ENCODE results near the gene NVL.
"Not testable (repeated sequence)": the region's sequence is repeated elsewhere in the genome, so short reads cannot be mapped to it uniquely, and the experiment has no call there.

Gene NVL

DNA sequence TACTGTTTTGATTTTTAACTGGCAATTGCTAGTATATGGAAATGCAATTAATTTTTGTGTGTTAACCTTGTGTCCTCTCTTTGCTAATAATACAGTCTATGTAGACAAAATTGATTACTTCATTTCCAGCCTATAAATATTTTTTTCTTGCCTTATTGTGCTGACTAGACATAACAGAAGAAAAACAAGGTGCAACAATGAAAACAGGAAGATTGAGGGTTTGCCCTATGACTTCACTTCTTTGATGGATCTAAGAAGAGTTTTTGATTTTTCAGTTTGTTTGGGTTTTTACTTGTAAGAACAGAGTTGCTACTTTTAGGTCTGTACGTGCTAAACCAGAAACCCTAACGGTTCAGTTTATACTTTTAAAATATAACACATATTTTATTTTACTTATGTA, 18.2 kb upstream of the NVL start:
- no peak for DNase-seq (ENCODE audit: low spot score)
- TF ChIP-seq, protein P1, sequence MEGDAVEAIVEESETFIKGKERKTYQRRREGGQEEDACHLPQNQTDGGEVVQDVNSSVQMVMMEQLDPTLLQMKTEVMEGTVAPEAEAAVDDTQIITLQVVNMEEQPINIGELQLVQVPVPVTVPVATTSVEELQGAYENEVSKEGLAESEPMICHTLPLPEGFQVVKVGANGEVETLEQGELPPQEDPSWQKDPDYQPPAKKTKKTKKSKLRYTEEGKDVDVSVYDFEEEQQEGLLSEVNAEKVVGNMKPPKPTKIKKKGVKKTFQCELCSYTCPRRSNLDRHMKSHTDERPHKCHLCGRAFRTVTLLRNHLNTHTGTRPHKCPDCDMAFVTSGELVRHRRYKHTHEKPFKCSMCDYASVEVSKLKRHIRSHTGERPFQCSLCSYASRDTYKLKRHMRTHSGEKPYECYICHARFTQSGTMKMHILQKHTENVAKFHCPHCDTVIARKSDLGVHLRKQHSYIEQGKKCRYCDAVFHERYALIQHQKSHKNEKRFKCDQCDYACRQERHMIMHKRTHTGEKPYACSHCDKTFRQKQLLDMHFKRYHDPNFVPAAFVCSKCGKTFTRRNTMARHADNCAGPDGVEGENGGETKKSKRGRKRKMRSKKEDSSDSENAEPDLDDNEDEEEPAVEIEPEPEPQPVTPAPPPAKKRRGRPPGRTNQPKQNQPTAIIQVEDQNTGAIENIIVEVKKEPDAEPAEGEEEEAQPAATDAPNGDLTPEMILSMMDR (IDR thresholded peaks at IDR 0.05; ENCODE audit: borderline replicate concordance, control extremely low read depth, extremely low read depth, insufficient read depth, missing control alignments) = no peak
- in situ Hi-C loops (cut with MboI; ENCODE audit: low sequenced_read_pairs, unreplicated experiment) = loop anchor here (25.0 kb wide), 1 partner anchor 536 kb away; no protein-coding TSS in a partner anchor

DNA sequence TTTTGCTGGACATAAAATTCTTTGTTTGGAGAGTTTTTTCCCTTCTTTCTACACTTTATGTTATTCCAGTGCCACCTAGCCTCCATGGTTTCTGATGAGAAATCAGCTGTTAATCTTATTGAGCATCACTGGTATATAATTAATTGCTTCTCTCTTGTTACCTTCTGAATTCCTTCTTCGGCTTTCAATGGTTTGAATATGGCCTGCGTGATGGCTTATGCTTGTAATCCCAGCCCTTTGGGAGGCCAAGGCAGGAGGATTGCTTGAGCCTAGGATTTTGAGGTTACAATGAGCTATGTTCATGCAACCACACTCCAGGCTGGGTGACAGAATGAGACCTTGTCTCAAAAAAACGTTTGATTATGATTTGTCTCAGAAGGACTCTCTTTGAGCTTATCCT, 13.7 kb upstream of the NVL start:
- TF ChIP-seq, protein P1 (IDR thresholded peaks at IDR 0.05; ENCODE audit: borderline replicate concordance, control extremely low read depth, extremely low read depth, insufficient read depth, missing control alignments) = no peak
- no peak for DNase-seq (ENCODE audit: low spot score)
- in situ Hi-C loops (cut with MboI; ENCODE audit: low sequenced_read_pairs, unreplicated experiment) = loop anchor here (25.0 kb wide), 1 partner anchor 531 kb away; no protein-coding TSS in a partner anchor

DNA sequence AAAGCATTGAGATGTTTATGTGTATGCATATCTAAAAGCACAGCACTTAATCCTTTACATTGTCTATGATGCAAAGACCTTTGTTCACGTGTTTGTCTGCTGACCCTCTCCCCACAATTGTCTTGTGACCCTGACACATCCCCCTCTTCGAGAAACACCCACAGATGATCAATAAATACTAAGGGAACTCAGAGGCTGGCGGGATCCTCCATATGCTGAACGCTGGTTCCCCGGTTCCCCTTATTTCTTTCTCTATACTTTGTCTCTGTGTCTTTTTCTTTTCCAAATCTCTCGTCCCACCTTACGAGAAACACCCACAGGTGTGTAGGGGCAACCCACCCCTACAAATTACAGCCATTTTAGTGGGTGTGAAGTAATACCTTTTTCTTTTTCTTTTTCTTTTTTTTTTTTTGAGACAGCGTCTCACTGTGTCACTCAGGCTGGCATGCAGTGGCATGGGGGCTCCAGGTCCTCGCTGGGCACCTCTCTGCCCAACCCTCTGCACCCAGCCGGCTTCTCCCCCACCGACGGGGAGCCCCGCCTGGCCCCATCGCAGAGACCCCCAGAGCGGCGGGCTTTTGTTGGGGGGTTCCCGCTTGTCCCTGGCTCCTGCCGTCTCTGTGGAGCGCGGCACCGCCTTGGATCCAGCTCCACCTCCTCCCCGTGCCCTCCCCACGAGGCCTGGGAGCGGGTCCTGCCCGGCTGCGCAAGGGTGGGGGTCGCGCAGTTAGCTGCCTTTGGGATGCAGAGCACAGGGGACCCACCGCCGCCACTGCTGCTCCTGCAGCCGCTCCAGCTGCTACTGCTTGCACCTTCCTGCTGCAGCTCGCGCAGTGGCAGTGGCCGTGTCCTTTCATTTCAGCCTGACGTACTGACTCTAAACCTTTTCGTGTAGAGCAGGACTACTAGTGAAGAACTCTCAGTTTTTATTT, 10.7 kb upstream of the NVL start:
- DNase-seq (ENCODE audit: low spot score) = not testable (repeated sequence)
- in situ Hi-C loops (cut with MboI; ENCODE audit: low sequenced_read_pairs, unreplicated experiment) = loop anchor here (25.0 kb wide), 1 partner anchor 528 kb away; no protein-coding TSS in a partner anchor

DNA sequence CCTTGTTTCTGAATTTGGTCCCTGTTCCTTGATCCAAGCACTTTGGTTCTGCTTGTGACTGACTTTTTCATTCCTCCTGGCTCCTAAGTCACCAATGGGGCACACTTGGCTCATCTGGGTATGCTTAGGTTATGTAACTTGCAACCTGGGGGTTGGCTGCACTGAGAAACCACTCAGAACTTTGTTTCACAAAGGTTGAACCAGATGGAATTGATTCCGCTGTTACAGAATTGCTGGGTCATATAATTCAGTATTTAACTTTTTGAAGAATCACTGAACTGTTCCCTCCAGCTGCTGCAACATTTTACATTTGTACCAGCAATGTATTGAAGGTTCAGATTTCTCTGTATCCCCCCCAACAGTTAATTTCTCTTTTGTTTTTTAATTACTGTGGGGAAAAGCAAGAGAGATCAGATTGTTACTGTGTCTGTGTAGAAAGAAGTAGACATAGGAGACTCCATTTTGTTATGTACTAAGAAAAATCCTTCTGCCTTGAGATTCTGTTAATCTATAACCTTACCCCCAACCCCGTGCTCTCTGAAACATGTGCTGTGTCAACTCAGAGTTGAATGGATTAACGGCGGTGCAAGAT, 9.6 kb upstream of the NVL start:
- TF ChIP-seq, protein P1 (IDR thresholded peaks at IDR 0.05; ENCODE audit: borderline replicate concordance, control extremely low read depth, extremely low read depth, insufficient read depth, missing control alignments) = no peak
- in situ Hi-C loops (cut with MboI; ENCODE audit: low sequenced_read_pairs, unreplicated experiment) = loop anchor here (25.0 kb wide), 1 partner anchor 527 kb away; no protein-coding TSS in a partner anchor
- DNase-seq (ENCODE audit: low spot score) = no peak

DNA sequence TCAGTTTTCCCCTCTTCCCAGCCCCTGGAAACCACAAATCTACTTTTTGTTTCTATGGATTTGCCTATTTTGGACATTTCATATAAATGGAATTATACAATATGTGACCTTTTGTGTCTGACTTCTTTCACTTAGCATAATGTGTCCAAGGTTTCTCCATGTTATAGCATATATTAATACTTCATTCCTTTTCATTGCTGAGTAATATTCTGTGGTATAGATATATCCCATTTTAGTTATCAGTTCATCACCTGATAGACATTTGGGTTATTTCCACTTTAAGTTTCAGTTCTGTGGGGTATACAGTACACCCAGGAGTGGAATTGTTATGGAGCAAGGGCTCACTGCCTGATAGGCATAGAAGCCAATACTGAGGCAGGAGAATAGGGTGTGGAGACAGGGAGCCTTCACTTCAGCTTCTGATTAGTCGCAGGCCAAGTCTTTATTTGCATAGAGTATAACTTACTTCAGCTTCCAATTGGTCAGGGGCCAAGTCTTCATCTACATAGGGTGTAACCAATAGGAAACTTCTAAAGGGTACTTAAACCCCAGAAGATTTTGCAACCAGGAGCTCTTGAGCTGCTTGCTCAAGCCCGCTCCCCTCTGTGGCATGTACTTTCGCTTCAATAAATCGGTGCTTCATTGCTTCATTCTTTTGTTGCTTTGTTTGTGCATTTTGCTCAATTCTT, 8.3 kb upstream of the NVL start:
- no peak for DNase-seq (ENCODE audit: low spot score)
- TF ChIP-seq, protein P1 (IDR thresholded peaks at IDR 0.05; ENCODE audit: borderline replicate concordance, control extremely low read depth, extremely low read depth, insufficient read depth, missing control alignments) = no peak
- in situ Hi-C loops (cut with MboI; ENCODE audit: low sequenced_read_pairs, unreplicated experiment) = loop anchor here (25.0 kb wide), 1 partner anchor 526 kb away; no protein-coding TSS in a partner anchor

GRCh38 chr1:224333939-224334786, 4.2 kb upstream of the NVL start:
- DNase-seq (ENCODE audit: low spot score) = peak; percentile 38
- in situ Hi-C loops (cut with MboI; ENCODE audit: low sequenced_read_pairs, unreplicated experiment) = loop anchor here (5.0 to 25.0 kb wide), 2 partner anchors 207 to 522 kb away; no protein-coding TSS in a partner anchor

More at GRCh38 chr1:224333939-224334786, 4.2 kb upstream of the NVL start:
- TF ChIP-seq, protein P1 (IDR thresholded peaks at IDR 0.05; ENCODE audit: borderline replicate concordance, control extremely low read depth, extremely low read depth, insufficient read depth, missing control alignments) = no peak

All from GM13976 (cell line).